Liver (tissue), 9 donors: ENCODE results near the gene ADAR. TPM values are rescaled to one million over a fixed set of nuclear protein-coding genes. Genes with fewer than 3 reads are reported as not detected.

Experiments
- DNase-seq: peaks from one replicate; pipeline ENCODE4 v3.0.0-alpha.2; 2017; ENCODE audit warnings: low spot score
- H3K27ac ChIP-seq, 2 donors: one replicate each; pipeline ENCODE4 v1.7.0; 2013; ENCODE audit warnings: inconsistent platforms in 2 of 2, low read length in 2 of 2, control low read depth in 1 of 2, low read depth in 1 of 2, mild to moderate bottlenecking in 1 of 2
- H3K27me3 ChIP-seq, 4 donors: one replicate each; pipeline versions ENCODE4 v1.6.1 to v1.7.0; 2013; ENCODE audit warnings: low read length in 3 of 4, inconsistent platforms in 1 of 4, mild to moderate bottlenecking in 1 of 4, moderate library complexity in 1 of 4; ENCODE audit not compliant: control insufficient read depth in 4 of 4, insufficient read depth in 4 of 4
- H3K36me3 ChIP-seq, 4 donors: one replicate each; pipeline versions ENCODE4 v1.6.1 to v1.7.0; 2013; ENCODE audit warnings: low read length in 3 of 4, mild to moderate bottlenecking in 3 of 4, low read depth in 1 of 4, moderate library complexity in 1 of 4; ENCODE audit not compliant: control insufficient read depth in 4 of 4, insufficient read depth in 3 of 4
- H3K4me1 ChIP-seq, 4 donors: one replicate each; pipeline versions ENCODE4 v1.6.1 to v1.7.0; 2013; ENCODE audit warnings: low read length in 3 of 4, mild to moderate bottlenecking in 3 of 4, moderate library complexity in 1 of 4; ENCODE audit not compliant: control insufficient read depth in 4 of 4, insufficient read depth in 4 of 4
- H3K4me3 ChIP-seq, 3 donors: one replicate each; pipeline versions ENCODE4 v1.6.1 to v1.7.0; 2013; ENCODE audit warnings: low read length in 3 of 3, control low read depth in 1 of 3, low read depth in 1 of 3, mild to moderate bottlenecking in 1 of 3
- H3K9ac ChIP-seq, 2 donors: one replicate each; pipeline ENCODE4 v1.7.0; 2013; ENCODE audit warnings: low read length in 2 of 2, mild to moderate bottlenecking in 2 of 2, moderate library complexity in 2 of 2, control low read depth in 1 of 2, low read depth in 1 of 2
- H3K9me3 ChIP-seq, 4 donors: one replicate each; pipeline versions ENCODE4 v1.6.1 to v1.7.0; 2013; ENCODE audit warnings: low read length in 3 of 4; ENCODE audit not compliant: control insufficient read depth in 4 of 4
- EGR1 ChIP-seq, 2 donors: IDR thresholded peaks; 2 replicates each; pipeline ENCODE4 v1.6.1; 2016 to 2018; ENCODE audit warnings: antibody characterized with exemption in 2 of 2, low read depth in 2 of 2
- FOXA1 ChIP-seq: IDR thresholded peaks from 2 replicates; pipeline ENCODE4 v1.6.1; 2016; ENCODE audit warnings: antibody characterized with exemption
- GABPA ChIP-seq, 2 donors: IDR thresholded peaks in 1 of 2; conservative IDR thresholded peaks in 1 of 2; 2 replicates each; pipeline ENCODE4 v1.6.1; 2016; ENCODE audit warnings: antibody characterized with exemption in 2 of 2, mild to moderate bottlenecking in 1 of 2, moderate library complexity in 1 of 2
- HNF4A ChIP-seq, 2 donors: conservative IDR thresholded peaks; 2 replicates each; pipeline ENCODE4 v1.6.1; 2016; ENCODE audit warnings: antibody characterized with exemption in 2 of 2, mild to moderate bottlenecking in 2 of 2
- HNF4G ChIP-seq: IDR thresholded peaks from 2 replicates; pipeline ENCODE4 v1.6.1; 2016; ENCODE audit warnings: antibody characterized with exemption
- NR2F2 ChIP-seq: IDR thresholded peaks from 2 replicates; pipeline ENCODE4 v1.6.1; 2016; ENCODE audit warnings: antibody characterized with exemption
- RAD21 ChIP-seq, 2 donors: IDR thresholded peaks; 2 replicates each; pipeline ENCODE4 v1.6.1; 2016; ENCODE audit warnings: antibody characterized with exemption in 2 of 2, mild to moderate bottlenecking in 2 of 2
- SP1 ChIP-seq: IDR thresholded peaks from 2 replicates; pipeline ENCODE4 v1.6.1; 2018; ENCODE audit warnings: antibody characterized with exemption, mild to moderate bottlenecking
- TAF1 ChIP-seq: conservative IDR thresholded peaks from 2 replicates; pipeline ENCODE4 v1.6.1; 2016; ENCODE audit warnings: antibody characterized with exemption, mild to moderate bottlenecking
- YY1 ChIP-seq: IDR thresholded peaks from 2 replicates; pipeline ENCODE4 v1.6.1; 2016; ENCODE audit warnings: antibody characterized with exemption, mild to moderate bottlenecking
- WGBS: extraction: QIAGEN DNeasy Blood & Tissue Kit; methylation state at CpG from one replicate; pipeline ENCODE4 v1.1.7; 2013; 5-methylcytosine and 5-hydroxymethylcytosine counted together
- polyA plus RNA-seq, 2 donors: library from polyadenylated mRNA; stranded (reverse) in 1 of 2; unstranded in 1 of 2; fragments of 200-250 nt in 1 of 2; fragments of >200 nt in 1 of 2; fragmentation: Nextera tagmentation in 1 of 2; extraction: Ambion mirVana in 1 of 2; gene quantifications; one replicate each; pipeline versions ENCODE4 v1.2.1 to v1.2.3, GENCODE V29; 2013 to 2015
- total RNA-seq, 2 donors: library from RNA; depleted of rRNA; stranded (reverse); fragments of >200 nt; gene quantifications; one replicate each; pipeline ENCODE4 v1.2.3, GENCODE V29; 2014
- TF ChIP-seq, protein P1 (sequence below): IDR thresholded peaks from 2 replicates; pipeline ENCODE4 v1.6.1; 2016; ENCODE audit warnings: antibody characterized with exemption
- TF ChIP-seq, protein P2 (sequence below): fragments of 150-350 bp; IDR thresholded peaks from 2 replicates; pipeline ENCODE4 v1.5.1; 2017; ENCODE audit warnings: improper control_type of control experiment, low read depth, low read length; ENCODE audit not compliant: missing input control
- TF ChIP-seq, protein P3 (sequence below): IDR thresholded peaks from 2 replicates; pipeline ENCODE4 v1.6.1; 2016; ENCODE audit warnings: antibody characterized with exemption
- TF ChIP-seq, protein P4 (sequence below): IDR thresholded peaks from 2 replicates; pipeline ENCODE4 v1.6.1; 2016; ENCODE audit warnings: antibody characterized with exemption
- donor health status: healthy.
- donor health status: healthy.
- donor health status: healthy.
- donor health status: healthy.
- donor health status: healthy.

ADAR gene
- total and polyA plus RNA-seq, 4 donors: 39.3 to 76.1 (median 51.1) TPM

DNA sequence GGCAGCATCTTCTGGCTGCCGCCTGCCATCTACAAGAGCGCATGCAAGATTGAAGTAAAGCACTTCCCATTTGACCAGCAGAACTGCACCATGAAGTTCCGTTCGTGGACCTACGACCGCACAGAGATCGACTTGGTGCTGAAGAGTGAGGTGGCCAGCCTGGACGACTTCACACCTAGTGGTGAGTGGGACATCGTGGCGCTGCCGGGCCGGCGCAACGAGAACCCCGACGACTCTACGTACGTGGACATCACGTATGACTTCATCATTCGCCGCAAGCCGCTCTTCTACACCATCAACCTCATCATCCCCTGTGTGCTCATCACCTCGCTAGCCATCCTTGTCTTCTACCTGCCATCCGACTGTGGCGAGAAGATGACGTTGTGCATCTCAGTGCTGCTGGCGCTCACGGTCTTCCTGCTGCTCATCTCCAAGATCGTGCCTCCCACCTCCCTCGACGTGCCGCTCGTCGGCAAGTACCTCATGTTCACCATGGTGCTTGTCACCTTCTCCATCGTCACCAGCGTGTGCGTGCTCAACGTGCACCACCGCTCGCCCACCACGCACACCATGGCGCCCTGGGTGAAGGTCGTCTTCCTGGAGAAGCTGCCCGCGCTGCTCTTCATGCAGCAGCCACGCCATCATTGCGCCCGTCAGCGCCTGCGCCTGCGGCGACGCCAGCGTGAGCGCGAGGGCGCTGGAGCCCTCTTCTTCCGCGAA lies 36.6 kb downstream of the ADAR start:
- no peaks in the 10 kb centered on the region for H3K36me3 ChIP-seq
- no peak overlapping the region for H3K4me3 ChIP-seq
- H3K27ac ChIP-seq: no peak overlapping the region
- H3K27me3 ChIP-seq: peaks cover 0 to 6% (median 3%) of the 10 kb centered on the region in 4 donors
- TF ChIP-seq, protein P1, sequence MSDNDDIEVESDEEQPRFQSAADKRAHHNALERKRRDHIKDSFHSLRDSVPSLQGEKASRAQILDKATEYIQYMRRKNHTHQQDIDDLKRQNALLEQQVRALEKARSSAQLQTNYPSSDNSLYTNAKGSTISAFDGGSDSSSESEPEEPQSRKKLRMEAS: no peak
- TF ChIP-seq, protein P2, sequence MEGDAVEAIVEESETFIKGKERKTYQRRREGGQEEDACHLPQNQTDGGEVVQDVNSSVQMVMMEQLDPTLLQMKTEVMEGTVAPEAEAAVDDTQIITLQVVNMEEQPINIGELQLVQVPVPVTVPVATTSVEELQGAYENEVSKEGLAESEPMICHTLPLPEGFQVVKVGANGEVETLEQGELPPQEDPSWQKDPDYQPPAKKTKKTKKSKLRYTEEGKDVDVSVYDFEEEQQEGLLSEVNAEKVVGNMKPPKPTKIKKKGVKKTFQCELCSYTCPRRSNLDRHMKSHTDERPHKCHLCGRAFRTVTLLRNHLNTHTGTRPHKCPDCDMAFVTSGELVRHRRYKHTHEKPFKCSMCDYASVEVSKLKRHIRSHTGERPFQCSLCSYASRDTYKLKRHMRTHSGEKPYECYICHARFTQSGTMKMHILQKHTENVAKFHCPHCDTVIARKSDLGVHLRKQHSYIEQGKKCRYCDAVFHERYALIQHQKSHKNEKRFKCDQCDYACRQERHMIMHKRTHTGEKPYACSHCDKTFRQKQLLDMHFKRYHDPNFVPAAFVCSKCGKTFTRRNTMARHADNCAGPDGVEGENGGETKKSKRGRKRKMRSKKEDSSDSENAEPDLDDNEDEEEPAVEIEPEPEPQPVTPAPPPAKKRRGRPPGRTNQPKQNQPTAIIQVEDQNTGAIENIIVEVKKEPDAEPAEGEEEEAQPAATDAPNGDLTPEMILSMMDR: no peak
- no peak for TF ChIP-seq HNF4G
- no peak for TF ChIP-seq EGR1 (IDR thresholded peaks at IDR 0.05; ENCODE audit: low read depth in 2 of 2)
- no peak for TF ChIP-seq FOXA1
- TF ChIP-seq HNF4A (conservative IDR thresholded peaks at IDR 0.05): no peak
- no peak for TF ChIP-seq YY1
- TF ChIP-seq, protein P3, sequence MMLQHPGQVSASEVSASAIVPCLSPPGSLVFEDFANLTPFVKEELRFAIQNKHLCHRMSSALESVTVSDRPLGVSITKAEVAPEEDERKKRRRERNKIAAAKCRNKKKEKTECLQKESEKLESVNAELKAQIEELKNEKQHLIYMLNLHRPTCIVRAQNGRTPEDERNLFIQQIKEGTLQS: no peak
- WGBS: 94% methylated on average over 59 of the region's 59 CpGs
- DNase-seq: no peak
- no peak overlapping the region for H3K9ac ChIP-seq
- H3K9me3 ChIP-seq: no peaks in the 10 kb centered on the region
- peaks cover 3 to 10% (median 7%) of the 10 kb centered on the region in 4 donors for H3K4me1 ChIP-seq

DNA sequence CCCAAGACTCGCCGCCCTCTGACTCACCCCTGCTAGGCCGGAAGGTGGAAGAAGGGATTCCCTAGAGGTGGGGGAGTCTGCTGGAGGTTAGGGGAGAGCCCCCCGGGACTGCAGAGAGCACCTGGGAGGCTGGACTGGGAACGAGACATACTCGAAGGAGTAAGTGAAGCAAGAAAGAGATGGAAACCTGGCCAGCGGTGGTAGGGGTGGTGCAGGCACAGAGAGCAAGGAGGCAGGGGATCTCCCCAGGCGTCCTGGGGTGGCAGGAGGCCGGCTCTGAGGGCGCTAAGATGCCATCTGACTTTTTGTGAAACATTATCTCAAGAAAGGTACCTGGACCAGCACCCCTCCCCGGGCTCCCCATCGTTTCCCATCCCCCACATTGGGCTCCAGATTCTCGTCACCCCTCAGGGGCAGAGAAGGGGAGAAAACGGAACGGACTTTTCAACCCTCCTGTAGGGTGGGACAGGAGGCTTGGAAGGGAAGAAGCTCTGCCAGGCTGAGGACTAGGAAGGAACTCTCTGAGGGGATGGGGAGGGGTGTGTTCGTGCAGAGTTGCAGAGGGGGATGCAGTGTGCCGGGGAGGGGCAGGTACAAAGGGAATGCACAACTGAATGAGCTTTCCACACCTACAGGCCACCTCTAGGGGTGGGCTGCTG lies 39.7 kb downstream of the ADAR start:
- H3K4me3 ChIP-seq: peak overlapping the region in 1 of 3 donors; percentile 15

More for the DNA sequence above, 39.7 kb downstream of the ADAR start:
- DNase-seq: no peak
- 35% methylated on average over 17 of the region's 17 CpGs for WGBS
- H3K27me3 ChIP-seq: peaks cover 0 to 6% (median 3%) of the 10 kb centered on the region in 4 donors
- no peak overlapping the region for H3K9ac ChIP-seq
- TF ChIP-seq EGR1 (IDR thresholded peaks at IDR 0.05; ENCODE audit: low read depth in 2 of 2) (no peak), FOXA1 (no peak), HNF4G (no peak), GABPA (IDR thresholded peaks at IDR 0.05 in 1 of 2, conservative IDR thresholded peaks at IDR 0.05 in 1 of 2) (no peak), RAD21 (IDR thresholded peaks at IDR 0.05) (no peak), SP1 (no peak), HNF4A (conservative IDR thresholded peaks at IDR 0.05) (no peak), TAF1 (no peak), NR2F2 (no peak)
- TF ChIP-seq, protein P3: no peak
- TF ChIP-seq, protein P2: no peak
- TF ChIP-seq, protein P4, sequence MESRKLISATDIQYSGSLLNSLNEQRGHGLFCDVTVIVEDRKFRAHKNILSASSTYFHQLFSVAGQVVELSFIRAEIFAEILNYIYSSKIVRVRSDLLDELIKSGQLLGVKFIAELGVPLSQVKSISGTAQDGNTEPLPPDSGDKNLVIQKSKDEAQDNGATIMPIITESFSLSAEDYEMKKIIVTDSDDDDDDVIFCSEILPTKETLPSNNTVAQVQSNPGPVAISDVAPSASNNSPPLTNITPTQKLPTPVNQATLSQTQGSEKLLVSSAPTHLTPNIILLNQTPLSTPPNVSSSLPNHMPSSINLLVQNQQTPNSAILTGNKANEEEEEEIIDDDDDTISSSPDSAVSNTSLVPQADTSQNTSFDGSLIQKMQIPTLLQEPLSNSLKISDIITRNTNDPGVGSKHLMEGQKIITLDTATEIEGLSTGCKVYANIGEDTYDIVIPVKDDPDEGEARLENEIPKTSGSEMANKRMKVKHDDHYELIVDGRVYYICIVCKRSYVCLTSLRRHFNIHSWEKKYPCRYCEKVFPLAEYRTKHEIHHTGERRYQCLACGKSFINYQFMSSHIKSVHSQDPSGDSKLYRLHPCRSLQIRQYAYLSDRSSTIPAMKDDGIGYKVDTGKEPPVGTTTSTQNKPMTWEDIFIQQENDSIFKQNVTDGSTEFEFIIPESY: no peak
- H3K4me1 ChIP-seq: peaks cover 3 to 10% (median 7%) of the 10 kb centered on the region in 4 donors
- no peak overlapping the region for H3K27ac ChIP-seq
- no peaks in the 10 kb centered on the region for H3K36me3 ChIP-seq
- H3K9me3 ChIP-seq: no peaks in the 10 kb centered on the region
